ENCODE results near the gene ZNF578. TPM values are rescaled to one million over a fixed set of nuclear protein-coding genes. Genes with fewer than 3 reads are reported as not detected.
"Not testable (repeated sequence)": the region's sequence is repeated elsewhere in the genome, so short reads cannot be mapped to it uniquely, and the experiment has no call there.

The ZNF578 gene
- total RNA-seq, 1 experiment from 2014 or later = not detected

- no peak for DNase-seq
- Mint-ChIP-seq H3K36me3 (ENCODE audit: insufficient read depth, unreplicated experiment) (no peaks in the 10 kb centered on the region), H3K27ac (ENCODE audit: unreplicated experiment) (no peak overlapping the region), H3K4me3 (ENCODE audit: low read depth, unreplicated experiment) (no peak overlapping the region), H3K27me3 (ENCODE audit: unreplicated experiment) (no peaks in the 10 kb centered on the region), H3K9me3 (ENCODE audit: low read depth, unreplicated experiment) (peaks cover 15% of the 10 kb centered on the region), H3K4me1 (ENCODE audit: low read depth, unreplicated experiment) (no peaks in the 10 kb centered on the region)
- no peak for TF ChIP-seq CTCF (IDR thresholded peaks at IDR 0.05; ENCODE audit: unreplicated experiment)
- no TSS peak for BruUV-seq (replicated peaks)
- intact Hi-C loops (cut with micrococcal nuclease; ENCODE audit: unreplicated experiment) = no loop called here
- CTCF ChIA-PET = no interaction called here
Measured at GRCh38 chr19:52541608-52542007, 88.3 kb downstream of the ZNF578 start.

GRCh38 chr19:52542541-52542940, 89.2 kb downstream of the ZNF578 start:
- H3K36me3 Mint-ChIP-seq (ENCODE audit: insufficient read depth, unreplicated experiment); H3K27ac Mint-ChIP-seq (ENCODE audit: unreplicated experiment); DNase-seq; CTCF ChIA-PET; BruUV-seq (replicated peaks); H3K9me3 Mint-ChIP-seq (ENCODE audit: low read depth, unreplicated experiment); H3K4me1 Mint-ChIP-seq (ENCODE audit: low read depth, unreplicated experiment); H3K4me3 Mint-ChIP-seq (ENCODE audit: low read depth, unreplicated experiment); intact Hi-C loops (cut with micrococcal nuclease; ENCODE audit: unreplicated experiment); H3K27me3 Mint-ChIP-seq (ENCODE audit: unreplicated experiment): not testable (repeated sequence)

- H3K4me3 Mint-ChIP-seq (ENCODE audit: low read depth, unreplicated experiment) = no peak overlapping the region
- no peaks in the 10 kb centered on the region for H3K27me3 Mint-ChIP-seq (ENCODE audit: unreplicated experiment)
- no peaks in the 10 kb centered on the region for H3K4me1 Mint-ChIP-seq (ENCODE audit: low read depth, unreplicated experiment)
- no peak for TF ChIP-seq CTCF (IDR thresholded peaks at IDR 0.05; ENCODE audit: unreplicated experiment)
- intact Hi-C loops (cut with micrococcal nuclease; ENCODE audit: unreplicated experiment) = no loop called here
- no peak overlapping the region for H3K27ac Mint-ChIP-seq (ENCODE audit: unreplicated experiment)
- peaks cover 9% of the 10 kb centered on the region for H3K9me3 Mint-ChIP-seq (ENCODE audit: low read depth, unreplicated experiment)
- no TSS peak for BruUV-seq (replicated peaks)
- no peak for DNase-seq
- CTCF ChIA-PET = no interaction called here
- H3K36me3 Mint-ChIP-seq (ENCODE audit: insufficient read depth, unreplicated experiment) = no peaks in the 10 kb centered on the region
Measured at GRCh38 chr19:52542984-52543664, 89.8 kb downstream of the ZNF578 start.

GRCh38 chr19:52554216-52554971, 101.0 kb downstream of the ZNF578 start:
- TF ChIP-seq CTCF (IDR thresholded peaks at IDR 0.05; ENCODE audit: unreplicated experiment) = no peak
- H3K4me3 Mint-ChIP-seq (ENCODE audit: low read depth, unreplicated experiment) = no peak overlapping the region
- CTCF ChIA-PET = no interaction called here
- no peaks in the 10 kb centered on the region for H3K36me3 Mint-ChIP-seq (ENCODE audit: insufficient read depth, unreplicated experiment)
- no peaks in the 10 kb centered on the region for H3K27me3 Mint-ChIP-seq (ENCODE audit: unreplicated experiment)
- intact Hi-C loops (cut with micrococcal nuclease; ENCODE audit: unreplicated experiment) = no loop called here
- H3K9me3 Mint-ChIP-seq (ENCODE audit: low read depth, unreplicated experiment) = peaks cover 27% of the 10 kb centered on the region
- no peak for DNase-seq
- no TSS peak for BruUV-seq (replicated peaks)
- no peaks in the 10 kb centered on the region for H3K4me1 Mint-ChIP-seq (ENCODE audit: low read depth, unreplicated experiment)
- H3K27ac Mint-ChIP-seq (ENCODE audit: unreplicated experiment) = no peak overlapping the region

All from Calu3 (cell line).